ENCODE data around the gene ZNF782.
"Not testable (repeated sequence)": the region's sequence is repeated elsewhere in the genome, so short reads cannot be mapped to it uniquely, and the experiment has no call there.

Gene ZNF782

DNA sequence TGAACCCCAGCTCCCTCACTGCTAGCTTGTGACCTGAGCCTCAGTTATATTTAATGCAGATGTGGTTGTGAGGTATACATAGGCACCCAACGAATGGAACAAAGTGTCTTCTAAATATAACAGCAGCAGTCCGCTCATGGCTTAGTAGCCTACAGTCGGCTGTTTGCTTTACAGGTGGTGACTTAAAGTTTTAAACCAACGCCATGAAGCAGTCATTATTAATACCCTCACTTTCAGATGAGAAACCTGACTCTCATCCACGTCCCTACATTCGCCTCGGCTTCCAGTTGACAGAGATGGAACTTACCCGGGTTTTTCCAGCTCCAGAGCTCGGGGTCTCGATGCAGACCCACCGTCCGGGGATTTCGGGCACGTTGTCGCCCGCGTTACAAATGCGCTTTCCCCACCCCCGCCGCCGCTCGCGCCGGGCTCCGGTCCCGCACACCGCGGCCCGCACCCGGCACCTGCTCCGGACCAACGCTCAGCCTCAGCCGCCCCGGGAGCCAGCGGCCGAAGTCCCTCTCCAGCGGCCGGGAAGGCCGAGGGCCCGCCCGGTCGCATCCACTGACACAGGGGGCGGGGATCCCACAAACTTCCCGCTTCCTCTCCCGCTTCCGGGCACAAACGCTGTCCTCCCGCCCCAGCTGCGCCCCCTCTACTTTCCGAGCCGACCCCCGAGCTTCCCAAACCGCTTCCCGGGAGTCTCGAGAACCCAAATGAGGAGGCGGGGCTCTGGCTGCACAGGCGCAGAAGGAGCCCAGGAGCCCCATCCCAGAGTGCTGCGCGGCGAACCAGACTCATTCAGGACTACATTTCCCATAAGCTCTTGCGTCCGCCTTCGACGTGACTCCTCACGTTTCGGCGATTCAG, at the start of gene ZNF782:
Gene ZNF782 (minus strand): TSS at position 734 of the 870 bp plus-strand sequence. CDS start 2,553 bp downstream, outside the sequence.
- Mint-ChIP-seq H3K4me3 (peak within 1 kb of the TSS; percentile 99), H3K27ac (peak within 1 kb of the TSS; percentile 94), H3K36me3 (peaks cover 7% of the 10 kb centered on the region), H3K4me1 (peaks cover 26% of the 10 kb centered on the region), H3K9me3 (no peaks in the 10 kb centered on the region), H3K27me3 (peaks cover 4% of the 10 kb centered on the region)
- peak; percentile 89 for ATAC-seq (ENCODE audit: low read depth)
- peak; percentile 72 to 75 for DNase-seq (ENCODE audit: low spot score in 2 of 2)

GRCh38 chr9:96900010-96900409, 45.7 kb upstream of the ZNF782 start:
- not testable (repeated sequence) for H3K27me3 Mint-ChIP-seq; DNase-seq (ENCODE audit: low spot score in 2 of 2); ATAC-seq (ENCODE audit: low read depth); H3K4me1 Mint-ChIP-seq; H3K27ac Mint-ChIP-seq; H3K9me3 Mint-ChIP-seq; H3K4me3 Mint-ChIP-seq
- peaks cover 13% of the 10 kb centered on the region for H3K36me3 Mint-ChIP-seq

DNA sequence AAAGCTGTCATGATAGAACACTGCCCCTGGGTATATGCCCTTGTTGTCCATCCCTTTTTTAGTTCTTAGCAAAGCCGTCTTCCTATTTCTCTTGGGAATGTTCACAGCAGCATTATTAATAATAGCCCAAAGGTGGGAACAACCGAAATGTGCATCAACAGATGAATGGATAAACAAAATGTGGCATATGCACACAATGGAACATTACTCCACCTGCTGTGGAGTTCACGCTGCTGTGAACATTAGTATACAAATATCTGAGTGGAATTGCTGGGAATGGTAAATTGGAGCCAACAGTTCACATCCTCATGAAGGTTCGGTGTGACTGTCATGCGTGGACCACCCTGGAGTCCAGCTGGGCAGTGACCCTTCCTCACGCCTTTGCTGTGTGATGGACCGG, 37.8 kb upstream of the ZNF782 start:
- H3K4me1 Mint-ChIP-seq: no peaks in the 10 kb centered on the region
- DNase-seq (ENCODE audit: low spot score in 2 of 2) (no peak), ATAC-seq (ENCODE audit: low read depth) (no peak)
- no peak overlapping the region for H3K27ac Mint-ChIP-seq
- H3K4me3 Mint-ChIP-seq: no peak overlapping the region
- no peaks in the 10 kb centered on the region for H3K27me3 Mint-ChIP-seq
- H3K36me3 Mint-ChIP-seq: peaks cover 37% of the 10 kb centered on the region
- H3K9me3 Mint-ChIP-seq: peaks cover 5% of the 10 kb centered on the region

GRCh38 chr9:96888591-96888990, 34.3 kb upstream of the ZNF782 start:
- H3K4me1 Mint-ChIP-seq: peaks cover 2% of the 10 kb centered on the region
- H3K36me3 Mint-ChIP-seq: peaks cover 27% of the 10 kb centered on the region
- no peak for DNase-seq (ENCODE audit: low spot score in 2 of 2)
- peaks cover 10% of the 10 kb centered on the region for H3K9me3 Mint-ChIP-seq
- ATAC-seq (ENCODE audit: low read depth): no peak
- no peak overlapping the region for H3K4me3 Mint-ChIP-seq
- no peaks in the 10 kb centered on the region for H3K27me3 Mint-ChIP-seq
- no peak overlapping the region for H3K27ac Mint-ChIP-seq

DNA sequence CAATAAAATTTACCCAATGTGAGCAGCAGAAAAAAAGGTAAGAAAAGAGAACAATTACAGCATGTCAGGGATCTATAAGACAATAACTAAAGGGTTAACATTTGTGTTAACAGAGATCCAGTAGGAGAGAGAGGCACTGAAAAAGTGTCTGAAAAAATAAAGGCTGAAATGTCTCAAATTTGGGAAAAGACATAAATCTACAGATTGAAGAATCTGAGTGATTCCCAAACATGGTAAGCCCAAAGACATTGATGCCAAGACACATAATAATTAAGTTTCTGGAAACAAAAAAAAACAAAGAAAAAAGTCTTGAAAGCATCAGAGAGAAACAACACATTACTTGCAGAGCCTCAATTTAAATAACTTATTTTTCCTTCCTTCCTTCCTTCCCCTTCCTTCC, 31.1 kb upstream of the ZNF782 start:
- ATAC-seq (ENCODE audit: low read depth) (no peak), DNase-seq (ENCODE audit: low spot score in 2 of 2) (no peak)
- H3K27me3 Mint-ChIP-seq: no peaks in the 10 kb centered on the region
- H3K36me3 Mint-ChIP-seq: peaks cover 17% of the 10 kb centered on the region
- no peak overlapping the region for H3K4me3 Mint-ChIP-seq
- peaks cover 11% of the 10 kb centered on the region for H3K9me3 Mint-ChIP-seq
- H3K27ac Mint-ChIP-seq: peak overlapping the region; percentile 1
- H3K4me1 Mint-ChIP-seq: peaks cover 2% of the 10 kb centered on the region

DNA sequence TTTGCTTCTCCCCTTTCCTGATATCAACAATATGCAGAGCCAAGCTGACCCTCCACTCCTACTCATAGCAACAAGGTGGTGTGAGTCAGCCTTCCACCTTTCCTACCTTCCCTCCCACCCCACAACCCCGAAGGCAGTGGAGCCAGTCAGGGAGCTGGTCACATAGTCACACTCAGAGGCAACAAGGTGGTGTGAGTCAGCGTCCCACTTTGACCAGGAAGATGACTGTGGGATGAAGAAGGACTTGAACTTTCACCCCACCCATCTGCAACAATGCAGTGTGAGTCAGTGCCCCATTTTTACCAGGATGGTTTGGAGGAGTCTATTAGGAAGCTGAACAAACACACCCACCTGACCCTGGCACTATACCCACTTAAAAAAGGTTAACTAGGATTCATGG, 30.1 kb upstream of the ZNF782 start:
- Mint-ChIP-seq H3K27me3 (no peaks in the 10 kb centered on the region), H3K27ac (no peak overlapping the region), H3K36me3 (peaks cover 14% of the 10 kb centered on the region), H3K4me3 (no peak overlapping the region), H3K9me3 (peaks cover 11% of the 10 kb centered on the region), H3K4me1 (peaks cover 2% of the 10 kb centered on the region)
- ATAC-seq (ENCODE audit: low read depth) (no peak), DNase-seq (ENCODE audit: low spot score in 2 of 2) (no peak)

DNA sequence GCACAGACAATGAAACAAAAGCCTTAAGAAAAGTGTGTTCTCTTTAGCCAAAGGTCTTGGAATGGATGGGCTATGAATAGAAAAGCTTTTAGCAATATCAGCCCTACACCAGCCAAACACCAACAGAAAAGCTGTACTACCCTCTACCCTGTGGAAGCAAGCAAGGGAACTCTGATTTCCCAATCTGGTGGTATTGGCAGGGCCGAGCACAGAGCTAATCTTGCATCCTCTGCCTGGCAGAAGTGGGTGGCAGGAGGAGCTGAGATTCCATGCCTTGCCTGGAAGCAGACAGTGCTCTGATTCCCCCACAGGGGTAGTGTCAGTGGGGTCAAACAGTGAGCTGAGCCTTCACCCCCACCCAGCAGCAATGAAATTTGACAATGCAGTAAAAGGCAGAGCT, 29.6 kb upstream of the ZNF782 start:
- H3K36me3 Mint-ChIP-seq: peaks cover 14% of the 10 kb centered on the region
- H3K27ac Mint-ChIP-seq: no peak overlapping the region
- peaks cover 2% of the 10 kb centered on the region for H3K4me1 Mint-ChIP-seq
- H3K4me3 Mint-ChIP-seq: no peak overlapping the region
- no peak for DNase-seq (ENCODE audit: low spot score in 2 of 2)
- peaks cover 11% of the 10 kb centered on the region for H3K9me3 Mint-ChIP-seq
- no peaks in the 10 kb centered on the region for H3K27me3 Mint-ChIP-seq
- ATAC-seq (ENCODE audit: low read depth): no peak

DNA sequence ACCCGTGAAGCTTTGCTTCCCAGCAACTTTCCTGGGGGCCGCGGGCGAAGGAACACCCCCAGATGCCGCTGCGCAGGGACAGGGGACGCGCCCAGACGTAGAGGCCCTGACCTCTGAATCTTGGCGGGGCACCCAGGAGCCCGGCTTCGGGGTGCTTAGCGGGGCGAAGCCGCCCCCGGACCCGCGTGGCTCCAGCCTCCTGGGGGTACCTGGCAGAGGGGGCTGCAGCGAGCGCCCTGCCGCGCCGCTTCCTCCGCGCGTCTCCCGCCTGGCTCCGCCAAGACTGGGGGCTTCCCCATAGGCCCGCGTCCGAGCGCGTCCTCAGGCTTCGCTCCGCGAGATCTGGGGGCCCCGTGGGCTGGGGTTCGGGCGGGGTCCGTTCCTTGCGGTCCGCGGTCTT, 23.0 kb upstream of the ZNF782 start:
- no peak for DNase-seq (ENCODE audit: low spot score in 2 of 2)
- no peaks in the 10 kb centered on the region for H3K36me3 Mint-ChIP-seq
- ATAC-seq (ENCODE audit: low read depth): no peak
- H3K4me3 Mint-ChIP-seq: no peak overlapping the region
- H3K27ac Mint-ChIP-seq: no peak overlapping the region
- peaks cover 16% of the 10 kb centered on the region for H3K27me3 Mint-ChIP-seq
- H3K9me3 Mint-ChIP-seq: peaks cover 2% of the 10 kb centered on the region
- H3K4me1 Mint-ChIP-seq: peaks cover 28% of the 10 kb centered on the region

GRCh38 chr9:96875461-96876142, 21.3 kb upstream of the ZNF782 start:
- Mint-ChIP-seq H3K36me3 (no peaks in the 10 kb centered on the region), H3K27ac (no peak overlapping the region)

GRCh38 chr9:96874947-96875460, 20.7 kb upstream of the ZNF782 start:
- ATAC-seq (ENCODE audit: low read depth): peak; percentile 81
- peaks cover 16% of the 10 kb centered on the region for H3K27me3 Mint-ChIP-seq
- no peak overlapping the region for H3K27ac Mint-ChIP-seq
- DNase-seq (ENCODE audit: low spot score in 2 of 2): no peak
- no peaks in the 10 kb centered on the region for H3K9me3 Mint-ChIP-seq
- peak overlapping the region; percentile 85 for H3K4me3 Mint-ChIP-seq
- H3K36me3 Mint-ChIP-seq: no peaks in the 10 kb centered on the region
- peaks cover 28% of the 10 kb centered on the region for H3K4me1 Mint-ChIP-seq

More at GRCh38 chr9:96875461-96876142, 21.3 kb upstream of the ZNF782 start:
- H3K4me3 Mint-ChIP-seq: peak overlapping the region; percentile 85
- ATAC-seq (ENCODE audit: low read depth) (peak; percentile 27), DNase-seq (ENCODE audit: low spot score in 2 of 2) (peak in 1 of 2 donors; percentile 31)
- H3K27me3 Mint-ChIP-seq: peaks cover 16% of the 10 kb centered on the region
- peaks cover 28% of the 10 kb centered on the region for H3K4me1 Mint-ChIP-seq
- H3K9me3 Mint-ChIP-seq: no peaks in the 10 kb centered on the region

- Mint-ChIP-seq H3K4me1 (peaks cover 28% of the 10 kb centered on the region), H3K27me3 (peaks cover 16% of the 10 kb centered on the region), H3K4me3 (no peak overlapping the region), H3K27ac (no peak overlapping the region), H3K36me3 (no peaks in the 10 kb centered on the region), H3K9me3 (no peaks in the 10 kb centered on the region)
- ATAC-seq (ENCODE audit: low read depth): no peak
- no peak for DNase-seq (ENCODE audit: low spot score in 2 of 2)
These were observed 20.0 kb upstream of the ZNF782 start for GRCh38 chr9:96874201-96874785.

- ATAC-seq (ENCODE audit: low read depth) (no peak), DNase-seq (ENCODE audit: low spot score in 2 of 2) (no peak)
- Mint-ChIP-seq H3K9me3 (no peaks in the 10 kb centered on the region), H3K27me3 (peaks cover 14% of the 10 kb centered on the region), H3K36me3 (peaks cover 3% of the 10 kb centered on the region), H3K4me1 (peaks cover 26% of the 10 kb centered on the region), H3K4me3 (no peak overlapping the region), H3K27ac (no peak overlapping the region)
These were observed 16.9 kb upstream of the ZNF782 start for GRCh38 chr9:96871176-96871575.

GRCh38 chr9:96868709-96869108, 14.4 kb upstream of the ZNF782 start:
- Mint-ChIP-seq H3K36me3 (peaks cover 9% of the 10 kb centered on the region), H3K4me3 (no peak overlapping the region), H3K9me3 (peaks cover 4% of the 10 kb centered on the region), H3K27ac (no peak overlapping the region), H3K27me3 (peaks cover 2% of the 10 kb centered on the region), H3K4me1 (peaks cover 6% of the 10 kb centered on the region)
- no peak for ATAC-seq (ENCODE audit: low read depth)
- DNase-seq (ENCODE audit: low spot score in 2 of 2): no peak

Data from memory B cell (primary cell).